GM23338 (cell line): ENCODE measurements around the gene MIDN. TPM values are rescaled to one million over a fixed set of nuclear protein-coding genes. Genes with fewer than 3 reads are reported as not detected.

ENCODE experiments used
- ATAC-seq: fragments of 200-7000 bp; cut with Tn5 transposase; 3 replicates; pipeline ENCODE4 v1.9.1; 2020
- DNase-seq: peaks from one replicate; pipeline ENCODE4 v3.0.0-alpha.2; 2015; ENCODE audit warnings: low spot score
- H2AFZ ChIP-seq: fragments of 200-600 bp; sonication (generic); 2 replicates; pipeline ENCODE4 v1.8.0; 2016; ENCODE audit warnings: antibody characterized with exemption, mild to moderate bottlenecking, moderate library complexity
- H3F3A ChIP-seq: fragments of 200-600 bp; sonication (generic); replicated peaks from 2 replicates; pipeline ENCODE4 v1.8.0; 2017; ENCODE audit warnings: antibody characterized with exemption, mixed run types, low read depth
- H3K27ac ChIP-seq: fragments of 200-600 bp; sonication (generic); 2 replicates; pipeline ENCODE4 v1.6.1; 2016; ENCODE audit warnings: low read depth
- H3K27me3 ChIP-seq: fragments of 200-600 bp; sonication (generic); 2 replicates; pipeline ENCODE4 v1.8.0; 2016; ENCODE audit warnings: mild to moderate bottlenecking, mixed run types, moderate library complexity; ENCODE audit not compliant: insufficient read depth
- H3K36me3 ChIP-seq: fragments of 200-600 bp; sonication (generic); 2 replicates; pipeline ENCODE4 v1.8.0; 2016; ENCODE audit warnings: mild to moderate bottlenecking; ENCODE audit not compliant: insufficient read depth
- H3K4me1 ChIP-seq: fragments of 200-600 bp; sonication (generic); 2 replicates; pipeline ENCODE4 v1.8.0; 2016; ENCODE audit warnings: mild to moderate bottlenecking, moderate library complexity; ENCODE audit not compliant: insufficient read depth
- H3K4me2 ChIP-seq: fragments of 200-600 bp; sonication (generic); 2 replicates; pipeline ENCODE4 v1.7.1; 2017; ENCODE audit warnings: mixed run types
- H3K4me3 ChIP-seq: fragments of 200-600 bp; sonication (generic); 2 replicates; pipeline ENCODE4 v1.6.1; 2016; ENCODE audit warnings: mixed run types
- H3K79me2 ChIP-seq: fragments of 200-600 bp; sonication (generic); replicated peaks from 2 replicates; pipeline ENCODE4 v1.8.0; 2017; ENCODE audit warnings: mild to moderate bottlenecking; ENCODE audit not compliant: insufficient read depth
- H3K9me2 ChIP-seq: fragments of 200-600 bp; sonication (generic); 2 replicates; pipeline ENCODE4 v1.8.0; 2017; ENCODE audit not compliant: insufficient read depth
- H4K20me1 ChIP-seq: fragments of 200-600 bp; sonication (generic); replicated peaks from 2 replicates; pipeline ENCODE4 v1.8.0; 2017; ENCODE audit warnings: mild to moderate bottlenecking; ENCODE audit not compliant: insufficient read depth
- H3K27ac Mint-ChIP-seq: 2 replicates; pipeline ENCODE4 v1.8.0; 2020; ENCODE audit warnings: inconsistent platforms, mild to moderate bottlenecking, moderate library complexity, mixed read lengths
- H3K27me3 Mint-ChIP-seq: 3 replicates; pipeline ENCODE4 v1.8.0; 2022; ENCODE audit warnings: low read depth, mild to moderate bottlenecking, moderate library complexity, mixed read lengths, inconsistent platforms; ENCODE audit not compliant: insufficient read depth, poor library complexity
- H3K36me3 Mint-ChIP-seq: 3 replicates; pipeline ENCODE4 v1.8.0; 2021; ENCODE audit warnings: low read depth, mild to moderate bottlenecking, inconsistent platforms, moderate library complexity, mixed read lengths
- H3K4me1 Mint-ChIP-seq: 3 replicates; pipeline ENCODE4 v1.8.0; 2020; ENCODE audit warnings: mild to moderate bottlenecking, inconsistent platforms, mixed read lengths
- H3K4me3 Mint-ChIP-seq: 3 replicates; pipeline ENCODE4 v1.8.0; 2021; ENCODE audit warnings: moderate library complexity, mild to moderate bottlenecking, inconsistent platforms, mixed read lengths
- H3K9me3 Mint-ChIP-seq: 3 replicates; pipeline ENCODE4 v1.8.0; 2020; ENCODE audit warnings: moderate library complexity, mild to moderate bottlenecking, inconsistent platforms, mixed read lengths
- CREB1 ChIP-seq: fragments of 250-450 bp; sonication (Bioruptor Pico); IDR thresholded peaks from 2 replicates; pipeline ENCODE4 v1.5.0; 2020; ENCODE audit warnings: low read depth, mild to moderate bottlenecking, moderate library complexity
- EZH2phosphoT487 ChIP-seq: fragments of 200-600 bp; sonication (generic); IDR thresholded peaks from one replicate; pipeline ENCODE4 v1.8.1; 2018; ENCODE audit warnings: antibody characterized with exemption; ENCODE audit not compliant: unreplicated experiment
- JUNB ChIP-seq: IDR thresholded peaks from one replicate; pipeline ENCODE4 v1.6.1; 2016; ENCODE audit warnings: antibody characterized with exemption; ENCODE audit not compliant: unreplicated experiment
- NANOG ChIP-seq: IDR thresholded peaks from 2 replicates; pipeline ENCODE4 v1.6.1; 2016; ENCODE audit warnings: antibody characterized with exemption, borderline replicate concordance
- POLR2AphosphoS5 ChIP-seq: IDR thresholded peaks from 2 replicates; pipeline ENCODE4 v1.6.1; 2016; ENCODE audit warnings: antibody characterized with exemption, low read depth
- ZNF114 ChIP-seq: fragments of 250-450 bp; sonication (Bioruptor Pico); IDR thresholded peaks from 2 replicates; pipeline ENCODE4 v1.5.0; 2020; ENCODE audit warnings: mild to moderate bottlenecking, moderate library complexity
- ZNF331 ChIP-seq: fragments of 250-450 bp; sonication (Bioruptor Pico); IDR thresholded peaks from 2 replicates; pipeline ENCODE4 v1.5.0; 2020; ENCODE audit warnings: low read depth, mild to moderate bottlenecking, moderate library complexity
- polyA plus RNA-seq: library from polyadenylated mRNA; unstranded; fragments of >200 nt; fragmentation: Nextera tagmentation; extraction: Ambion mirVana; gene quantifications from 2 replicates; pipeline ENCODE4 v1.2.1, GENCODE V29; 2016
- total RNA-seq: library from RNA; depleted of rRNA; stranded (reverse); fragments of >200 nt; shearing (Covaris generic); gene quantifications from 2 replicates; pipeline ENCODE4 v1.2.3, GENCODE V29; 2014
- TF ChIP-seq, protein P1 (sequence below): IDR thresholded peaks from 2 replicates; pipeline ENCODE4 v1.6.1; 2016; ENCODE audit warnings: antibody characterized with exemption
- TF ChIP-seq, protein P2 (sequence below): IDR thresholded peaks from one replicate; pipeline ENCODE4 v1.6.1; 2018; ENCODE audit warnings: antibody characterized with exemption; ENCODE audit not compliant: unreplicated experiment
- TF ChIP-seq, protein P3 (sequence below), 2 experiments: fragments of 200-600 bp in 1 of 2; sonication (generic) in 1 of 2; conservative IDR thresholded peaks; 2 replicates each; pipeline versions ENCODE4 v1.5.1 to v1.6.1; 2016 to 2017; ENCODE audit warnings: antibody characterized with exemption in 2 of 2, low read depth in 2 of 2, mild to moderate bottlenecking in 2 of 2, moderate library complexity in 1 of 2

The MIDN gene
- total and polyA plus RNA-seq, 2 experiments from 2014 or later: 28.6 to 113 TPM

- no peak for TF ChIP-seq ZNF331
- TF ChIP-seq, protein P1, sequence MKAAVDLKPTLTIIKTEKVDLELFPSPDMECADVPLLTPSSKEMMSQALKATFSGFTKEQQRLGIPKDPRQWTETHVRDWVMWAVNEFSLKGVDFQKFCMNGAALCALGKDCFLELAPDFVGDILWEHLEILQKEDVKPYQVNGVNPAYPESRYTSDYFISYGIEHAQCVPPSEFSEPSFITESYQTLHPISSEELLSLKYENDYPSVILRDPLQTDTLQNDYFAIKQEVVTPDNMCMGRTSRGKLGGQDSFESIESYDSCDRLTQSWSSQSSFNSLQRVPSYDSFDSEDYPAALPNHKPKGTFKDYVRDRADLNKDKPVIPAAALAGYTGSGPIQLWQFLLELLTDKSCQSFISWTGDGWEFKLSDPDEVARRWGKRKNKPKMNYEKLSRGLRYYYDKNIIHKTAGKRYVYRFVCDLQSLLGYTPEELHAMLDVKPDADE: no peak
- TF ChIP-seq POLR2AphosphoS5: no peak
- TF ChIP-seq, protein P2, sequence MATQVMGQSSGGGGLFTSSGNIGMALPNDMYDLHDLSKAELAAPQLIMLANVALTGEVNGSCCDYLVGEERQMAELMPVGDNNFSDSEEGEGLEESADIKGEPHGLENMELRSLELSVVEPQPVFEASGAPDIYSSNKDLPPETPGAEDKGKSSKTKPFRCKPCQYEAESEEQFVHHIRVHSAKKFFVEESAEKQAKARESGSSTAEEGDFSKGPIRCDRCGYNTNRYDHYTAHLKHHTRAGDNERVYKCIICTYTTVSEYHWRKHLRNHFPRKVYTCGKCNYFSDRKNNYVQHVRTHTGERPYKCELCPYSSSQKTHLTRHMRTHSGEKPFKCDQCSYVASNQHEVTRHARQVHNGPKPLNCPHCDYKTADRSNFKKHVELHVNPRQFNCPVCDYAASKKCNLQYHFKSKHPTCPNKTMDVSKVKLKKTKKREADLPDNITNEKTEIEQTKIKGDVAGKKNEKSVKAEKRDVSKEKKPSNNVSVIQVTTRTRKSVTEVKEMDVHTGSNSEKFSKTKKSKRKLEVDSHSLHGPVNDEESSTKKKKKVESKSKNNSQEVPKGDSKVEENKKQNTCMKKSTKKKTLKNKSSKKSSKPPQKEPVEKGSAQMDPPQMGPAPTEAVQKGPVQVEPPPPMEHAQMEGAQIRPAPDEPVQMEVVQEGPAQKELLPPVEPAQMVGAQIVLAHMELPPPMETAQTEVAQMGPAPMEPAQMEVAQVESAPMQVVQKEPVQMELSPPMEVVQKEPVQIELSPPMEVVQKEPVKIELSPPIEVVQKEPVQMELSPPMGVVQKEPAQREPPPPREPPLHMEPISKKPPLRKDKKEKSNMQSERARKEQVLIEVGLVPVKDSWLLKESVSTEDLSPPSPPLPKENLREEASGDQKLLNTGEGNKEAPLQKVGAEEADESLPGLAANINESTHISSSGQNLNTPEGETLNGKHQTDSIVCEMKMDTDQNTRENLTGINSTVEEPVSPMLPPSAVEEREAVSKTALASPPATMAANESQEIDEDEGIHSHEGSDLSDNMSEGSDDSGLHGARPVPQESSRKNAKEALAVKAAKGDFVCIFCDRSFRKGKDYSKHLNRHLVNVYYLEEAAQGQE: no peak
- TF ChIP-seq, protein P3, sequence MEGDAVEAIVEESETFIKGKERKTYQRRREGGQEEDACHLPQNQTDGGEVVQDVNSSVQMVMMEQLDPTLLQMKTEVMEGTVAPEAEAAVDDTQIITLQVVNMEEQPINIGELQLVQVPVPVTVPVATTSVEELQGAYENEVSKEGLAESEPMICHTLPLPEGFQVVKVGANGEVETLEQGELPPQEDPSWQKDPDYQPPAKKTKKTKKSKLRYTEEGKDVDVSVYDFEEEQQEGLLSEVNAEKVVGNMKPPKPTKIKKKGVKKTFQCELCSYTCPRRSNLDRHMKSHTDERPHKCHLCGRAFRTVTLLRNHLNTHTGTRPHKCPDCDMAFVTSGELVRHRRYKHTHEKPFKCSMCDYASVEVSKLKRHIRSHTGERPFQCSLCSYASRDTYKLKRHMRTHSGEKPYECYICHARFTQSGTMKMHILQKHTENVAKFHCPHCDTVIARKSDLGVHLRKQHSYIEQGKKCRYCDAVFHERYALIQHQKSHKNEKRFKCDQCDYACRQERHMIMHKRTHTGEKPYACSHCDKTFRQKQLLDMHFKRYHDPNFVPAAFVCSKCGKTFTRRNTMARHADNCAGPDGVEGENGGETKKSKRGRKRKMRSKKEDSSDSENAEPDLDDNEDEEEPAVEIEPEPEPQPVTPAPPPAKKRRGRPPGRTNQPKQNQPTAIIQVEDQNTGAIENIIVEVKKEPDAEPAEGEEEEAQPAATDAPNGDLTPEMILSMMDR (conservative IDR thresholded peaks at IDR 0.05; ENCODE audit: low read depth in 2 of 2): no peak
- no peak for TF ChIP-seq CREB1
- TF ChIP-seq ZNF114 (CRISPR knock-in tag): no peak
- TF ChIP-seq JUNB: no peak
- TF ChIP-seq NANOG: no peak
Observed at GRCh38 chr19:1240925-1241324, 7.5 kb upstream of the MIDN start (continued).

- H3K9me3 Mint-ChIP-seq: no peaks in the 10 kb centered on the region; the same call in 2 of the 3 replicates
- DNase-seq: peak; percentile 98
- H3K27me3 Mint-ChIP-seq: peaks cover 11% of the 10 kb centered on the region
- Histone ChIP-seq H2AFZ (peak within 1 kb of the TSS; percentile 74; the same call in 1 of the 2 replicates), H3F3A (peaks cover 37% of the 10 kb centered on the region), H3K9me2 (no peaks in the 10 kb centered on the region), H3K36me3 (no peaks in the 10 kb centered on the region), H3K4me1 (peaks cover 15% of the 10 kb centered on the region; the same call in 1 of the 2 replicates), H3K27ac (no peak within 1 kb of the TSS), H3K79me2 (peaks cover 7% of the 10 kb centered on the region), H3K4me3 (peak within 1 kb of the TSS; percentile 95), H3K27me3 (no peaks in the 10 kb centered on the region), H3K4me2 (peak within 1 kb of the TSS; percentile 89), H4K20me1 (peaks cover 3% of the 10 kb centered on the region; the same call in 1 of the 2 replicates)
- peaks cover 20% of the 10 kb centered on the region for H3K4me1 Mint-ChIP-seq
- ATAC-seq: peak; percentile 33
- H3K36me3 Mint-ChIP-seq: no peaks in the 10 kb centered on the region; the same call in 2 of the 3 replicates
- H3K27ac Mint-ChIP-seq: peak within 1 kb of the TSS; percentile 66
- peak within 1 kb of the TSS; percentile 86 for H3K4me3 Mint-ChIP-seq
- TF ChIP-seq, protein P1: peak; percentile 99
- TF ChIP-seq, protein P3 (conservative IDR thresholded peaks at IDR 0.05; ENCODE audit: low read depth in 2 of 2): no peak
- TF ChIP-seq EZH2phosphoT487: no peak
- TF ChIP-seq POLR2AphosphoS5: peak; percentile 73
- no peak for TF ChIP-seq NANOG
- TF ChIP-seq ZNF114 (CRISPR knock-in tag): no peak
Observed at GRCh38 chr19:1241417-1242095, 6.8 kb upstream of the MIDN start, which contains the start of gene ATP5F1D. ATP5F1D (plus strand) TSS chr19:1241751; CDS start chr19:1241851, 100 bp downstream.
